NCI-H2107 treated with DMSO at 0.1 percent for 48 hours (cell line): ENCODE data around the gene STX8.
"Not testable (repeated sequence)": the region's sequence is repeated elsewhere in the genome, so short reads cannot be mapped to it uniquely, and the experiment has no call there.

Source experiments
- DNase-seq: peaks from one replicate; lab custom pipeline; 2025; ENCODE audit not compliant: unreplicated experiment; lab: John Stamatoyannopoulos, UW

Gene STX8

DNA sequence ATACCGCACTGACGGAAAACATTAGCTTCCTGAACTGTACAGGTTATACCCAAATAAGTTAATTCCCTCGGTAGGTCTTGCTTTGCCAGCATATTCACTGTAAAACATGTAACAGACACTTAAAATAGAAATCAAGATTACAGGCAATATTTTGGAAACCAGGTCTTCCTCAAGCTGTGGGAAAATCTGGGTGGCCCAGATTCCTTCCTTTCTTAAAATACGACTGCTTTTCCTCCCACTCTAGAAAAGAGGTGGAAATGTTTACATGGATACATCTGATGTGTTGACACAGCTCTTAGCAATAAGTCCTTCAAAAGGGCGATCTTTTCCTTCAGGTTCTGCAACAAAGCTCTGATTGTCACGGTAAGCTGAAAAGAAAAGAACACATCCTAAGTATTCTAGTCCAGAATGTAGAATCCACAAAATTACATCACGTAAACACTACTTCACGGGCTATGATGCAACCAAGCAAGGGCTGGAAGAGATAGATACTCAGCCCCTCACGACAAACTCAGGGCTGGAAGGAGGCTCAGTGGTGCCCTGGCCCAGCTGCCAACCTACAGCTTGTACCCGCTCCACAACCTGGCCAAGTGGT is 18.4 kb downstream of the STX8 start:
- DNase-seq, result no peak

DNA sequence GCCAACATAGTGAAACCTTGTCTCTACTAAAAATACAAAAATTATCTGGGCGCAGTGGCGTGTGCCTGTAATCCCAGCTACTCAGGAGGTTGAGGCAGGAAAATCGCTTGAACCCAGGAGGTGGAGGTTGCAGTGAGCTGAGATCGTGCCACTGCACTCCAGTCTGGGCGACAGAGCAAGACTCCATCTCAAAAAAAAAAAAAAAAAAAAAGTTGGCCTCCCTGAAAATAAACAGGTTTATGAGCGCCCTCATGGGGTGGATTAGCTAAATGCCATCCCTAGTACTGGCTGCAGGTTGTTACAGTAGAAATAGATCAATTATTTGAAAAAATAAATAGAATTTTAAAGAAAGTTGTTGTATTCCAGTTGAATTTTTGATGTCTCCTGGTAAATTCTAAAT is 20.9 kb downstream of the STX8 start:
- DNase-seq, result not testable (repeated sequence)

DNA sequence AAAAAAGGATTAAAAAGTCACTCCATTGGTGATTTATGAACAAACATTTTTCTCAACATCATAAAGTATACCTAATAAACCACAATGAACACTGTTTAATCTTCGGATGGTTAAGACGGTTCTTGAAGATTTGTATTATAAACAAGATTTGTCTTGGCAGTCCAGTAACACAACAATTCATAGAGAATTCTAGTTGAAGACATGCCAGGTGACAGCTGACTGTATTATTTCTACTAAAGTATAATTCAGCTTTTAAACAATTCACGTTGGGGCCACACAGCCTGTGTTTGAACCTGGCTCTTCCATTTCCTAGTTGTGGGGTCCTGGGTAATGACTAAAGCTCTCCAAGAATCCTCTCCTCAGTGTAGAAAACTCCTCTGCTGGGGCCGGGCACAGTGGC is 22.0 kb downstream of the STX8 start:
- no peak for DNase-seq

DNA sequence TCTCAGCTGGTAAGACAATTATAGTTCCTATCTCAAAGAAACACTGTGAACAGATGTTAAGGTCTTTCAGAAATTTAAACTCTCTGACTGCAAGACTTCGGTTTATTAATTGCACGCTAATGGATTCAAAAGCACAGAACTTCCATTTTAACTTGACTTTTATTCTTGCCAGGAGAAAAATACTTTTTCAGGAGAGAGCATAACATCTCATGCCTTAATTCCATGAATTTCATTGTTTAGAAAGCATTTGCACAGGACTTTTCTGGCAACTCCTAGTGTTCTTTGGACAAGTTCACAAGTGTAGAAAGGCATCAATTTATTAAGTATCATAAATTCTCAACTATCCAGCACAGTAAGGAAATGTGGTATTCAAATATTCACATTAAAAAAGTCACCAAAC is 22.4 kb downstream of the STX8 start:
- DNase-seq, result no peak

DNA sequence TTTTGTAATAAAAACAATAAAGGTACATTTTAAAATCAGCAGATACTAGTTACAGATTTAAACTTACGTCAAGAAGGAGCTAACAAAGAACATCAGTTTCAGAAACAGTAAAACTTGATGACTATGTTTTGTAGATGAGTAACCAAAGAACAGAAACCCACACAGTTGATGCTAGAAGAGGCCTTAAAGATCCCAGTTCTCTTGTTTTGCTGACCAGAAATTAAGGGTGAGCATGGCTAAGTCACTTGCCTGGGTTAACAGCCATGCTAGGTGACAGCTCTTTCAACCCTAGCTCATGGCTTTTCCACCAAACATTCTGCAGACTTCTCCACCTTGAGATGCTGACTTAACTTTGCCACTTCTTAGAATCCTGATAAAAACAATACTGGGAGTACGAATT is 26.4 kb downstream of the STX8 start:
- DNase-seq, result no peak

DNA sequence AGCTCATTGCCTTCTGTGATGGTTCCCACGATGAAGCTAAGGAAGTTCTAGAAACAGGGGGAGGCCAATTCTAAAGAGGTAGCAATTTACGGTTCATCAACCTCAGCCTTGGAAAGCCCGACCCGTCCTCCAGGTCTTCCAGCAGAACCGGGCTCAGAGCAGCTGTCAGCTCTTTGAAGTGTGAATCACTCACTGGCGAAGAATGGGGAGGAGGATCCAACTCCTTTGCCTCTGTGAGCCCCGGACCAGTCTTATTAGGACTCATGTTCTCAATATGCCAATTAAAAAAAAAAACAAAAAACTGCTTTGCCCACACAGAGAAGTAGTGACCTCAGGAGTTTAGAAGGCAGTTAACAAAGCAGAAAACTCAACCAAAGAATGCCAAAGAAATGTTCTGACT is 31.4 kb downstream of the STX8 start:
- DNase-seq, result no peak

DNA sequence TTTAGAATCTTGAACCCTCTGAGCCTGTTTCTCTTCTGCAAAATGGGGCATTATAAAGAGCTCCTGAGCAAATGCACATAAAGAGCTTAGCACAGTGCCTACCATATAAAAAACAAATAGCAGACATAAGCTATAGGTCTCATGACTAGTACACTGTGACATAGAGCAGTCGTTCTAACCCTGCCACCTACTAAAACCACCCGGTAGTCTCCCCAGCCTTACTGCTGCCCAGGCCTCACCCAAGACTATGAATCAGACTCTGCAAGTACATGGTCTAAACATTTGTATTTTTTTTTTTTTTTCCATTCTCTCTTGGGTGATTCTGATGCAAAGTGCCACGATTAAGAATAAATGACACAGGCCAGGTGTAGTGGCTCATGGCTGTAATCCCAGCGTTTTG is 33.9 kb downstream of the STX8 start:
- no peak for DNase-seq

DNA sequence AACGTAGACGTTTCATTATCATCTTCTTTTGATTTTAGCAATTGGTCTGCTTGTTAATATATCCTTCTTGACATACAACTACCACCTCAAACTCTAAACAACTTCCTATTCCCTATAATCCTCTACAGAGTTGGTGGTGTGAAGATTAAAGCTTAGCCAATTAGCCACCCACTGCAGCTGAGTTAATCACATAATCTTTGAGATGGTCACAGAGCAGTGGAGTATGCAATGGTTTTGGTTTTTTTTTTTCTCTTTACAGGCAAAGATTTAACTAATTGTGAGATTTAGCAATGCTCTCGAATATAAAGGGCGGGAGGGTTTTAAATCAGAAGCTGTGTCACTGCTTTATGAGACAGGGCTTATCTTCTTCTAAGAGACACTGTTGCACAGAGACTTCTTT is 37.0 kb downstream of the STX8 start:
- DNase-seq, result no peak

DNA sequence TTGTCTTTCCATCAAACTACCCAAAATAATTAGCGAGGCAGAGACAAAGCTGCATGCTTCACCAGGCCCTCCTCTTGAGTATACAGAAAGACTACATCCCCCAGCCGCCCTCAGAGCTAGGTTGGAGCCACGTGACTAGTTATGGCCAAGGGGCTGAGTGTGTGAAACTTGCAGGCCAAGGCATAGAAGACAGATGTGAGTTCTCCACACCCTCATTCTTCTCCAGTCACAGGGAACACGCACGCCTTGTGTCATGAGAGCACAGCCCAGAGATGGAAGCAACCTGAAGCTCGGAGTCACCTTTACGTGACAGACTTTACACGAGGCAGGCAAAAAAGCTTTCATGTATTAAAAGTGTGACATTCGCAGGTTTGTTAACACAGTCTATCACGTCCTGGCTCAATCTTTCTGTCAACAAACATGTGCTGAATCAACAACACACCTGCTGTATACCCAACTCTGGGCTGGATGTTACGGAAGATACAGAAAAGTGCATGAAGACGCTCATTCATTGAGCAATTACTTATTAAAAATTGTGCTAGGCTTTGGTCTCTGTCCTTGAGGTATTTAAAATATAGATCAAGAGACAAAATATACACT is 38.3 kb downstream of the STX8 start:
- no peak for DNase-seq

DNA sequence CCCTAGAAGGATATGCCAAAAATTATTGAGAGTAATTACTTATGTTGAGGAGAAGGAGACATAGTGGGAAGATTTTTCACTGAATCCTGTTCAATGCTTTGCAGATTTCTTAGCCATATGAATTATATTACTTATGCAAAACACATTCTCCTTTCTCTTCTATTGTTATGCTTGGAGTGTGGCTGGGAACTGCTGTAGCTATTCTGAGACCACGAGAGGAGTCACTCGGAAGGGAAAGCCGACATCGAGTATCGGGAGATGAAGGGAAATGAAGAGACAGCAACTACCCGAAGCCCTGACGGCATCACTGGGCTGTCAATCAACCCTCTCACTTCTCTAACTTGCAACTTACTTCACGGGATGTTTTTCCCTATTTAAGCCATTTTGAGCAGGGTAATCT is 39.6 kb downstream of the STX8 start:
- no peak for DNase-seq

DNA sequence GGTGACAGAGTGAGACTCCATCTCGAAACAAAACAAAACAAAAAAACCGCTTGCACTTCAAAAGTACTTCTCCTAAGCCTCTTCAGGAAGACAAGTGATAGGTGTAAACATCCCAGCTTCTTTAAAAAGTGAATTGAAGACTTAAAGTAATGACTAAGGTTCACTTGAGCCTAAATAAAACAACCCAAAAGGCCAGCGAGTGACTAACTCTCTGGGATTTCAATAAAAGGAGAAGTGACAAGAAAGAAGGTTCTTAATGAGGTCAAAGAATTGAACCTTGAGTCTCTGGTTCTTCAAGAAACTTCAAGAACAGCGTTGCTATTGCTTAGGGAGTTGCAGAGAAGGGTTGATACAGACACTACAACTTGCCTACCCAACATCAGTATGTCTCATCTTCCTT is 42.2 kb downstream of the STX8 start:
- no peak for DNase-seq

DNA sequence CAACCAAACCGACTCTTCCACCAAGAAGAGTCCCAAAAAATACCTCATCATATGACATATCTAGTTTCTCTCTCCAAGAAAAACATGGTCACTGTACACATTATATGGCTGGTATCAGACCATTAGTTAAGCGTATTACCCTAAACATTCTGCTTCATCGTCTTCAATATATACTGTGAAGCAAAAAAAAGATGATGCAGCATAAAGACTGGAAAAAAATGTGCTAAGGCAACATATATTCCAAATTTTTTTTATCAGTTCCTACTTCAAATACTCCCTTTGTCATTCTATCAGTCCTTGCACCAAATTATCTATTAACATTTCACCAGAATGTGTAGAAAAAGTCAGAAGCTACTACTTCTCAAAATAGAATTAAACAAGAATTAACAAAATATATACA is 42.9 kb downstream of the STX8 start:
- DNase-seq, result no peak

DNA sequence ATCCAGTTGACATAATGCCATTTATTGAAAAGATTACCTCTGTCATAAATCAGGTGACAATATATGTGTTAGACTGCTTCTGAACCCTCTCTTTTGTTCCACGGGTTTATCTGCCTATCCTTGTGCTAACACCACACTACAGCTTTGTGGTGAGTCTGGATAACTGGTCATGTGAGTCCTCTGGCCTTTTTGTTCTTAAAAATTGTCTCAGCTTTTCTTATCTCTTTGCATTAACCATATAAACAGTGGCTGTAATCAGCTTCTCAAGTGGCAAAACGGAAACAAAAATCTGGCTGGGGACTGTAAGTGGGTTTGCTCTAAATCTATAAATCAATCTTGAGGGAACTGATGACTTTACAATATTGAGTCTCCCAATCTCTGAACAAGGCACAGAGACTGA is 44.6 kb downstream of the STX8 start:
- DNase-seq, result no peak

DNA sequence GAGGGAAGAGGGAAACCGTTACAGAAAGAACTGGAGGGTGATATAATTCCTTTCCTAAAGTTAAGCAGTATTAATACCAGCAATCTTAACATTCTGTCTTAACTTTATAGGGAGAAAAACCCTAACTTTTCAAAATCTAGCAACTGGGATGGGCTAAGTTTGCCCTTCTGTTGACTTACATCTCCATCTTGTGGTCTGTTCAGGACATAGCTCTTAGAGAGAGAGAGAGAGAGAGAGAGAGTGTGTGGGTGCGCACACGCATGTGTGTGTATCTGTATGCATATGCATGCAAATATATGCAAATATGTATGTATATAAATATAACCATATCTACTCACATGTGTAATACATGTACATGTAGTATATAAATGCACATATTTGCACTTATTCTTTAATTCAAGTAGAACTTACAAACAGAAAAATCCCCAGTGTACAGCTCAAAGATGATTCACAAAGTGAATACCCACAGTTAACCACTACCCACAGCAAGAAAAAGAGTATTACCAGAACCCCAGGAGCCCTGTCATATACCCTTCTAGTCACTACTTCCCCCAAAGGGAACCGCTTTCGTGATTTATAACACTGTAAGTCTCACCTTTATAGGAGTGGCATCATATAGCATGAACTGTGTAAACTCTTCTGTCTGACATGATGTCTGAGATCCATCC is 46.5 kb downstream of the STX8 start:
- no peak for DNase-seq

DNA sequence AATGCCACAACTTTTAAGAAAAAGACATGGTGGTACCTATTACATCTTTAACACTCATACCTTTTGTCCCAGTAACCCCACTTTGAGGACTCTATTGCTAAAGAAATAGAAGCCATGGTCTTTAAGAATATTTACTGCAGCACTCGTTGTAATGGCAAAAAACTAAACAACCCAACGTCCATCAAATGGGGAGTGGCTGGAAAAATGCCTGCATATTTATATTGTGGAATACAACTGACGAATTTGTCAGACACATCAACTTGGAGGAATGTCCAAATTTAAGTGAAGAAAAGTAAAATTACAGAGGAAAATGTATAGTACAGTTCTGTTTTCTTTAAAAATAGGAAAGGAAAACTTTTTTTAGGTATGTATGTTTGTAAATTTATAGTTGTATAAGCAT is 47.8 kb downstream of the STX8 start:
- no peak for DNase-seq

DNA sequence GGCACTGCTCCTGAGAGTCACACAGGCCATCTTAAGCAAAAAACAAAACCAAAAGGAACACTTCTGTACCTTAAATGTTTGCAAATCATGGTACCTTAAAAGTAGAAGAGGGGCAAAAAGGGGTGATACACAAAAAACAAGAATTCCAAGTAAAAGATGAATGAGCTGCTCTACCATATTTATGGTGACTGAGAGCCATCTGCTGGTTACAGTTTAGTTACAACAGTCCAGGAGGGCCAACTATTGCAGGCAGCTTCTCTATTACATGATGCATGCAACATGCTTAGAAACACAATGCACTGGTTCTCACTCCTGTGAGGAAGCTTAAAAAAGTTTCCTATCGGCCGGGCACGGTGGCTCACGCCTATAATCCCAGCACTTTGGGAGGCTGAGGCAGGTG is 53.5 kb downstream of the STX8 start:
- no peak for DNase-seq

DNA sequence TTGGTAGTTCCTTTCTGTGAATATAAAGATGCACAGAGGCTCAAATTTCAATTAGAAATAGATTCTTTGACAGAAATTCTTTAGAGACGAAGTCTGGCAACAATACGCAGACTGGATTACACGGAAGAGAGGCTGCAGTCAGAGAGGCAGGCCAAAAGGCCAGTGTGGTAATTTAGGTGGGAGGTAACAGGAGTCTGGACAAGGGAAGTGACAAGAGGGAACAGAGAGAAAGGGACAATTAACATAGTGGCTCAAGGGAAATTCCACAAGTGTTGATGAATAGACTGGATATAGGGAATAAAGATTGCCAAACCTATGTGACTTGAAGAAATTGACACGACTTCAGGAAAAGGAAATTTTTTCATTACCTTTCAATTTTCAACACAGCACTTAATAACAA is 54.6 kb downstream of the STX8 start:
- DNase-seq, result no peak

DNA sequence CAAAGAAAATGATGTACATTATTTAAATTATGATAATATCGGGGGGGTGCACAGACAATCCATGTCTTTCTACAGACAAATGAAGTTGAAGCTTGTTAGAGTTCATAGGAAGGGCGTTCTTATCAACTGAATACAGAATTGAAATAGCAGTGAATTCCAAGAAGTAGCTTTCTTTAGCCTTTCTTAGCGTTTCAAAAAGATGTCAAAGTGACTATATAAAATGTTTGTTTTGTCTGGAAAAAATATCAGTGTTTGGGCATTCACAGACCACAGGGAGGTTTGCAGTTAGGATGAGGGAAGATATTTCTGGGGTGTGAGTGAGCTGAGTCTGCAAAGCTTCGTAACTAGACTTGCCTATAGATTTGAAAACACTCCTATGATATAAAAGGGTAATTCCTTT is 55.0 kb downstream of the STX8 start:
- DNase-seq, result no peak

DNA sequence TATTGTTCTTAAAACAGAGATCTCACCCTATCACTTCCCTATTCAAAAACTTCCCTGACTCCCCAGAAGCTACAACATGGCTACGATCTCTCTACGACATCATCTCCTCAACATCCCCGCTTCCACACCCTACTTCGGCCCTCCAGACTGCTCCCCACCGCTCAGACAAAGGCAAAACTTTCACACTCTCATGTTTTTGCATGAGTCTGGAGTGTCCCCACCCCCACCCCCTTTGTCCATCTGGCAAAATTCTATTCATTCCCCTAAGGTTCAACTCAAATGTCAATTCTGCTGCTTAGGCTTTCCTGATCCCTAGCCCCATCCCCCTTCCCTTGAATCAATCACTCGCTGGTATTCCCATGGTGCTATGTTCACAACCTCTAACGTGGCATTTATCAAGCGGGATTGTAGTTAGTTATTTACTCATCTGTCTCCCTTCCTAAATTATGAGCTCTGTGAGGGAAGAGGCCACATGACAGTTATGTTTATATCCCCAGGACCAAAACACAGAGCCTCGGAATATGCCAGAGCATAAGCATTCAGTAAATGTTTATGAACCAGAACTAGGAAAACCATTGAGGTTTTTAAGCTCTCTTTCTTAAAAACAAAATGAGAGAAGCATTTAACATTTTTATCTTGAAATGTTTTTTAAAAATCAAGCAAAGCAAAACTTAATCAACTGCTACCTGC is 55.9 kb downstream of the STX8 start:
- DNase-seq, result no peak

DNA sequence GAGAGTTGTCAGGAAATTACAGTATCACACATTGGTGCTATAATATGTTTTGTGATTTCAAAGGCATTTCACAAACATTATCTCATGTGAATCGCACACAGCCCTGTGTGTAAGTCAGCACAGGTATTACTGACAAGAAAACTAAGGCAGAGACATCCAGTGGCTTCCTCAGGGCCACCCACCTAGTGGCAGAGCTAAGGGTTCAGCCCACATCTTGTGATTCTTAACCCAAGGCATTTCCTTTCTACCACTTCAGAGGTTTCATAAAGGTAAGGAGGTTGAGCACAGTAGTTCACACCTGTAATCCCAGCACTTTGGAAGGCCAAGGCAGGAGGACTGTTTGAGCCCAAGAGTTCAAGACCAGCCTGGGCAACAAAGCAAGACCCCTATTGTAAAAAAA is 58.2 kb downstream of the STX8 start:
- DNase-seq, result no peak

DNA sequence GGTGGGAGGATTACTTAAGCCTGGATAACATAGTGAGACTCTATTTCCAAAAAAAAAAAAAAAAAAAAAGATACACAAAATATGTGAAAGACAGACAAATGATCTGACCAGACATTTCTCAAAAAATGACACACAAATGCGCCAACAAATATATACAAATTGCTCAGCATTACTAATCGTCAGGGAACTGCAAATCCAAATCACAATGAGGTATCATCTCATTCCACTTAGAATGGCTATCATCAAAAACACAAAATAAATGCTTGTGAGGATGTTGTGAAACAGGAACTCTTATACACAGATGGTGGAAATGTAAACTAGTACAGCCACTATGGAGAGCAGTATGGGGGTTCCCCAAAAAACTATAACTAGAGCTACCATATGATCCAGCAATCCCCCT is 62.4 kb downstream of the STX8 start:
- no peak for DNase-seq
